Retinal pigment epithelial cell (primary cell): ENCODE data around the gene FKBP10.

Experiments used
- DNase-seq: peaks from one replicate; pipeline ENCODE4 v3.0.0-alpha.2; 2010; ENCODE audit warnings: low read depth
- H3K4me3 ChIP-seq: 2 replicates; pipeline ENCODE4 v1.5.1; 2011; ENCODE audit warnings: mild to moderate bottlenecking, low read length, control low read depth, moderate library complexity
- TF ChIP-seq, protein P1 (sequence below): conservative IDR thresholded peaks from 2 replicates; pipeline ENCODE4 v1.5.1; 2011; ENCODE audit warnings: low read depth, low read length, control low read depth, inconsistent platforms

Gene FKBP10, protein sequence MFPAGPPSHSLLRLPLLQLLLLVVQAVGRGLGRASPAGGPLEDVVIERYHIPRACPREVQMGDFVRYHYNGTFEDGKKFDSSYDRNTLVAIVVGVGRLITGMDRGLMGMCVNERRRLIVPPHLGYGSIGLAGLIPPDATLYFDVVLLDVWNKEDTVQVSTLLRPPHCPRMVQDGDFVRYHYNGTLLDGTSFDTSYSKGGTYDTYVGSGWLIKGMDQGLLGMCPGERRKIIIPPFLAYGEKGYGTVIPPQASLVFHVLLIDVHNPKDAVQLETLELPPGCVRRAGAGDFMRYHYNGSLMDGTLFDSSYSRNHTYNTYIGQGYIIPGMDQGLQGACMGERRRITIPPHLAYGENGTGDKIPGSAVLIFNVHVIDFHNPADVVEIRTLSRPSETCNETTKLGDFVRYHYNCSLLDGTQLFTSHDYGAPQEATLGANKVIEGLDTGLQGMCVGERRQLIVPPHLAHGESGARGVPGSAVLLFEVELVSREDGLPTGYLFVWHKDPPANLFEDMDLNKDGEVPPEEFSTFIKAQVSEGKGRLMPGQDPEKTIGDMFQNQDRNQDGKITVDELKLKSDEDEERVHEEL

DNA sequence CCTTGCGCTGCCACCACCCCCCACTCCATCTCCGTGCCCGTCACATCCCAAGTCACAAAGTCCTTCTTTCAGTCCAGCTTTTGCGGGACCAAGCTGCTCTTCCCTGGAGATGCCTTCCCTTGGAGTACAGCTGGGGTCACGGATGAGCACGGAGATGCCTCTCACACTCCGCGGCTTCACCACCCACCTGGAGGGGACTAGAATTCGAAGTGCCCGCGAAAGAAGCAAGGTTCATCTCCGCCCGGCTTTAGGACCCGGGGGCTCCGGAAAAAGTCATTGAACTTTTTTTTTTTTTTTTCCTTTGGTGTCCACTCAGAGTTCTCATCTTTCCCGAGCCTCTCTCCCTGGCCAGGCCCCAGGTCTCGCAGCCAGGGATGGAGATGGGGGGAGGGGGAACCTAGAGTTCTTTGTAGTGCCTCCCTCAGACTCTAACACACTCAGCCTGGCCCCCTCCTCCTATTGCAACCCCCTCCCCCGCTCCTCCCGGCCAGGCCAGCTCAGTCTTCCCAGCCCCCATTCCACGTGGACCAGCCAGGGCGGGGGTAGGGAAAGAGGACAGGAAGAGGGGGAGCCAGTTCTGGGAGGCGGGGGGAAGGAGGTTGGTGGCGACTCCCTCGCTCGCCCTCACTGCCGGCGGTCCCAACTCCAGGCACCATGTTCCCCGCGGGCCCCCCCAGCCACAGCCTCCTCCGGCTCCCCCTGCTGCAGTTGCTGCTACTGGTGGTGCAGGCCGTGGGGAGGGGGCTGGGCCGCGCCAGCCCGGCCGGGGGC, at the start of gene FKBP10:
Gene FKBP10, plus strand, starts transcription at position 624 of the 771 bp plus-strand sequence. Its CDS starts 31 bp downstream, at position 655.
- TF ChIP-seq, protein P1, sequence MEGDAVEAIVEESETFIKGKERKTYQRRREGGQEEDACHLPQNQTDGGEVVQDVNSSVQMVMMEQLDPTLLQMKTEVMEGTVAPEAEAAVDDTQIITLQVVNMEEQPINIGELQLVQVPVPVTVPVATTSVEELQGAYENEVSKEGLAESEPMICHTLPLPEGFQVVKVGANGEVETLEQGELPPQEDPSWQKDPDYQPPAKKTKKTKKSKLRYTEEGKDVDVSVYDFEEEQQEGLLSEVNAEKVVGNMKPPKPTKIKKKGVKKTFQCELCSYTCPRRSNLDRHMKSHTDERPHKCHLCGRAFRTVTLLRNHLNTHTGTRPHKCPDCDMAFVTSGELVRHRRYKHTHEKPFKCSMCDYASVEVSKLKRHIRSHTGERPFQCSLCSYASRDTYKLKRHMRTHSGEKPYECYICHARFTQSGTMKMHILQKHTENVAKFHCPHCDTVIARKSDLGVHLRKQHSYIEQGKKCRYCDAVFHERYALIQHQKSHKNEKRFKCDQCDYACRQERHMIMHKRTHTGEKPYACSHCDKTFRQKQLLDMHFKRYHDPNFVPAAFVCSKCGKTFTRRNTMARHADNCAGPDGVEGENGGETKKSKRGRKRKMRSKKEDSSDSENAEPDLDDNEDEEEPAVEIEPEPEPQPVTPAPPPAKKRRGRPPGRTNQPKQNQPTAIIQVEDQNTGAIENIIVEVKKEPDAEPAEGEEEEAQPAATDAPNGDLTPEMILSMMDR, result no peak
- DNase-seq, result peak; percentile 41
- peak within 1 kb of the TSS; percentile 63 for H3K4me3 ChIP-seq

DNA sequence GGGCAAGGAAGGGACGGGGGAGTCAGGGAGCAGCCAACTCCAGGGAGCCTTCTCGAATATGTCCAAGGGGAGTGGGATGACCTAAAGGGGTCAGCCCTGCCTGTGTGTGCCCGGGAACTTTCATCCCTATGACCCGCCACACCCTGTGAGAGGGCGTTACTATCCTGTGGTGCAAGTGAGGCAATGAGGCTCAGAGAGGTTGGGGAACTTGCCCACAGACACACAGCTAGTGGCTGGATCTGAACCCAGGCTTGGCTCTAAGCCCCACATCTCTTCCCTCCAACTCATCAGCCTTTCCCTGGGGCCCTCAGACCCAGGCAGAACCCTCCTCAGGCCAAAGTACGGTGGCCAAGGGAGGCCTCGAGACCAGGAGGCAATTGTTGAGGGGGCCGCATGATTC, 49.5 kb upstream of the FKBP10 start:
- TF ChIP-seq, protein P1, result no peak
- no peak for DNase-seq
- H3K4me3 ChIP-seq, result no peak overlapping the region

DNA sequence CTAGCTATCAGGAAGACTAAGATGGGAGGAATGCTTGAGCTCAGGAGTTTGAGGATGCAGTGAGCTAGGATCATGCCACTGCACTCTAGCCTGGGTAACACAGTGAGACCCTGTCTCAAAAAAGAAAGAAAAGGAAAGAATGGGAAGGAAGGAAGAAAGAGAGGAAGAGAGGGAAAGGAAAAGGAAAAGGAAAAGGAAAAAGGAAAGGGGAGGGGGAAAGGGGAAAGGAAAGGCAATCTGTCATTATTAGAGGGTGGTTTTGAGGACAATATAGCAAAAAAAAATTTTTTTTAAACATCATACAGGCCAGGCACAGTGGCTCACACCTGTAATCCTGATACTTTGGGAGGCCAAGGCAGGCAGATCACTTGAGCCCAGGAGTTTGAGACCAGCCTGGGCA, 46.7 kb upstream of the FKBP10 start:
- no peak for DNase-seq
- TF ChIP-seq, protein P1, result no peak

DNA sequence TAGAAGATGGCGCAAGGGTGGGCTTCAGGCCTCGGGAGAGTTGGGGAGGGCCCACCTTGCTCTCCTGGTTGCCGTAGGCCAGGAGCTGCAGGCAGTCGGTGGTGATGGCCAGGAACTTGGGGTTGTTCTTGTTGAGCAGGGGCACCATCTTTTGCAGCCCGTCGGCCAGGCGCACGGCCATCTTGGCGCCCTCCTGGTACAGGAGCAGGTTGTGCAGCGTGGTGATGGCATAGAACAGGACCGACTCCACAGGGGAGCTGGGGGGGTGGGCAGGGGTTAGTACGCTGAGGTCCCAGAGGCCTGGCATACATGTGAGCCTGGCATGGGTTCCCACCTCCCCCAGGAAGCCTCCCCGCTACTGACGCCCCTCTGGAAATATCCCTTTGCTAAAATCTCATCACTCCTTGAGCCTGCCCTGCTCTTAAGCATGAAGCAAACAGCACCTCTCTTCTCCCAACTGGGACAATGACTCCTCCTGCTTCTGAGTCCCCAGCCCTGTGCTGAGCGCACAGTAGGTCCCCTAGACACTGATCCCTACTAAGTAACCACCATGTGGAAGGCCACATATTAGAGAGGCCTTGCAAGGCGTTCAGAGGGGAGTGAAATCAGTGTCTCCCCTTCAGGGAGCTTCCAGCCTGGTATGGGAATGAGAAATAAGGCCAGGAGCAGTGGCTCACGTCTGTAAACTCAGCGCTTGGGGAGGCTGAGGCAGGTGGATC, 45.3 kb upstream of the FKBP10 start:
- H3K4me3 ChIP-seq, result no peak overlapping the region
- no peak for DNase-seq
- TF ChIP-seq, protein P1, result no peak

More for the DNA sequence above, 46.7 kb upstream of the FKBP10 start:
- H3K4me3 ChIP-seq, result no peak overlapping the region

DNA sequence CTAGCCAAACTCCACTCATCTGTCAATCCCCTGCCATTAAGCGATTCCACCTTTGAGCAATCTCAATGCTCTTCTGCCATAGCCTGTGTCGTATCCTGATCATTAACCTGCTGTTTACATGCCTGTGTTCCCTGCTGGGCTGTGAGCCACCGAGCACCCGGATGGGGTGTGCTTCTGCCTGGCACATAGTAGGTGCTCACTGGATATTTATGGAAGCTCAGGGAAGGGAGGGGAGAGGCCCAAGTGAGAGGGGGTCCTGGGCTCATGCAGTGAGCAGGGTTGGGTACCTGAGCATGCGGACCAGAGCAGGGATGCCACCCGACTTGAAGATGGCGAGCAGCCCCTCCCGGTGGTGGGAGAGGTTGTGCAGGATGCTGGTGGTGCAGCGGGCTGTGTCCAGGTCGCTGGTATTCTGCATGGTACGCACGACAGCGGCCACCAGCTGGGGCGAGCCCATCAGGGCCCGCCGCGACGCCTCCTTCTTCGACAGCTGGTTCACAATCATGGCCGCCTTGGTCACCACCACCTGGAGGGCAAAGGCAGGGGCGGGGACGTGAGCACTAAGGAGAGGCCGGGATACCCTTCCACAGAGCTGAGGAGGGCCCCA, 44.0 kb upstream of the FKBP10 start:
- DNase-seq, result no peak
- no peak overlapping the region for H3K4me3 ChIP-seq
- TF ChIP-seq, protein P1, result no peak

DNA sequence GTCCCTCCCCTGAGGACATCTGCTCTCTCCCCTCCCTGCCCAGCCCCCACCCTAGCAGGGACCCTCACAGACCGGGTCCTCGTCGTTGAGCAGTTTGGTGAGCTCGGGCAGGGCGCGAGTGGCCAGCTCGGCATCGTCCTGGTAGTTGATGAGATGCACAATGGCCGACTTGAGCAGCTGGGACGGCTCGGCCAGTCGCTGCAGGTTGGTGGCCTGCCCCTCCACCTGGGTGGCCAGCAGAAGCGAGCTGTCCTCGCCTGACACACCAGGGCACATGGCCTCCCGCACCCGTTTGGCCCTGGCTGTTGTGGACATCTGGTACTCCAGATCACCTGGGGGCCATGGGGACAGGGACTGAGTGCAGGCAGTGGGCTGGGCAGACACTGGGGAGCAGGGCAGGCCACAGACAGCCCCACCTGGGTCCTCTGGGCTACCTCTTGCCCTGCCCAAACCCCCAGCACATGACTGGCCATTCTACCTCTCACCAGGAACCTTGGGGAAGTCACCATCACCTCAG, 43.4 kb upstream of the FKBP10 start:
- TF ChIP-seq, protein P1, result no peak
- no peak for DNase-seq
- no peak overlapping the region for H3K4me3 ChIP-seq
